NCI-H1694 treated with DMSO at 0.1 percent for 48 hours (cell line): Measurements from ENCODE around the gene NOTCH1.

Experiments
- DNase-seq: peaks from one replicate; lab custom pipeline; 2025; lab: John Stamatoyannopoulos, UW

NOTCH1 gene

DNA sequence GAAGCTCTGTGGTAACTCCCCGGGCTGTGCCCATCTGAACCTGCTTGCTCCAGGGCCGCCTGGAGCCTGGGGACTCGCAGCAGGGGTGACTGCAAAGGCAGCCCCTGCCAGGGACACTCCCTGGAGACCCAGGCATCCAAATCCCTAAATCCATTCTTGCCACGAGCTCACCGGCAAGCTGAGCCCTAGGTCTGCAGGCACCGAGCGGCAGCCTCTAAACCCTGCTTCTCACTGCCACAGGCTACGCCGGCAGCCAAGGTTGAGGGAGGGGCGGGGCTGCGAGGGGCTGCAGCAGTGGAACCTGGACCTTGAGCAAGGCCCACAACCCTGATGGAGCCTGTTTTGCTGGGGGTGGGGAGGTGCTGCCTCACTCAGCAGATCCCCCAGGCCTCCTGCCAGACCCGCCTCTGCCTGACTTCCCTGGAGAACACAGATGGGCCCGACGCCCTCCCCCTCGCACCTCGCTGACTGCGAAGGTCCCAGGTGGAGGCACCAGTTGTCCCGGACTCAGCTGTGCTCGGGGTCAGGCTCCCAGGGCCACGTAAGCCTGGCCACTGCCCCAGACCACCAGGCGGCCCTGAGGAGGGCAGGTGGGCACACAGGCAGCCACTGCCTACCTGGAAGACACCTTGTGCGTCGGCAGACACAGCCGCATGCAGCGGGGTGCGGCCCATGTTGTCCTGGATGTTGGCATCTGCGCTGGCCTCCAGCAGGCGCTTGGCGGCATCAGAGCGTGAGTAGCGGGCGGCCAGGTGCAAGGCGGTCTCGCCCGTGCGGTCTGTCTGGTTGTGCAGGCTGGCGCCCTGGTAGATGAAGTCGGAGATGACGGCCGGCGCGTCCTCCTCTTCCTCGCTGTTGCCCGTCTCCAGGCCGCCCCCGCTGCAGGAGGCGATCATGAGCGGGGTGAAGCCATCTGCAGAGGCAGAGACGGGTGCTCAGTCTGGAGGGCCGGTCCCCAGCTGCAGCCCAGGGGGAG lies 45.6 kb downstream of the NOTCH1 start:
- DNase-seq, result peak; percentile 45

- no peak for DNase-seq
Observed at GRCh38 chr9:136499071-136499934, 46.5 kb downstream of the NOTCH1 start.

GRCh38 chr9:136497916-136498695 lies 47.7 kb downstream of the NOTCH1 start:
- DNase-seq, result no peak

DNA sequence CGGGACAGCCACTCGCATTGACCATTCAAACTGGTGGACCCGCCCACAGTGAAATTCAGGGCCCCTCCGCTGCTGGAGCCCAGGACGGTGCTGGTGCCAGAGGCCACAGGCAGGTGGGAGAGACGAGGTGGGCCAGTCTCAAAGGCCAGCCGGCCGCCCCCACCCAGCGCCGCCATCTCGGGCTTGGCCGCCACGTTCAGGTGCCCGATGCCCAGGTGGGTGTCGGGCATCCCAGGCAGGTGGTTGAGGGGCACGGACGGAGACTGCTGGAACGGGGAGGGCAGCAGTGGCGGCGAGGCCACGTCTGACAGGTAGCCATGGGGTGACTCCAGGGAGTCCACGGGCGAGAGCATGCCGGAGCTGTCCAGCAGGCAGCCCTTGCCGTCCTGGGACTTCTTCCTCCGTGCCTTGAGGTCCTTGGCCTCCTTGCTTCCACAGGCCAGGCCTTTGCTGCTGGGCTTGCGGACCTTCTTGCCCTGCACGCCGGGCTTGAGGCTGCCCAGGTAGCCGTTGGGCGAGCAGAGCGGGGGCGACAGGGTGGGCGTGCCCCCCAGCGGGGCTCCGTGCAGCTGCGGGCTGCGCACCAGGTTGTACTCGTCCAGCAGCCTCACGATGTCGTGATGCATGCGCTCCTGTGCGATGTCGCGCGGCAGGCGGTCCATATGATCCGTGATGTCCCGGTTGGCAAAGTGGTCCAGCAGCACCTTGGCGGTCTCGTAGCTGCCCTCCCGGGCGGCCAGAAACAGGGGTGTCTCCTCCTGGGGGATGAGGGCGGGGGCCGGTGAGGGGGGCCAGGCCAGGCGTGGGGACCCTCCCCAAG lies 48.8 kb downstream of the NOTCH1 start:
- DNase-seq, result no peak

DNA sequence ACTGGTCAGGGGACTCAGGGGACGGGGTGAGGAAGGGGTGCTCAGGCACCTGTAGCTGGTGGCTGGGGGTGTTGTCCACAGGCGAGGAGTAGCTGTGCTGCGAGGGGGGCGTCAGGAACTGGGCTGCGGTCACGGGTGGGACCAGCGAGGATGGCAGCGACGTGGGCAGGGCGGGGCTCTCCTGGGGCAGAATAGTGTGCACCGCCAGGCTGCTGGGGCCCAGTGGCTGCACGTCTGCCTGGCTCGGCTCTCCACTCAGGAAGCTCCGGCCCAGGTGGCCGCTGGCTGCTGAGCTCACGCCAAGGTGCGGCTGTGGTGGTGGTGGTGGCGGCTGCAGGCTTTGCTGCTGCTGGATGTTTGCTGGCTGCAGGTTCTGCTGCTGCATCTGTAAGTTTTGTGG lies 49.7 kb downstream of the NOTCH1 start:
- no peak for DNase-seq

DNA sequence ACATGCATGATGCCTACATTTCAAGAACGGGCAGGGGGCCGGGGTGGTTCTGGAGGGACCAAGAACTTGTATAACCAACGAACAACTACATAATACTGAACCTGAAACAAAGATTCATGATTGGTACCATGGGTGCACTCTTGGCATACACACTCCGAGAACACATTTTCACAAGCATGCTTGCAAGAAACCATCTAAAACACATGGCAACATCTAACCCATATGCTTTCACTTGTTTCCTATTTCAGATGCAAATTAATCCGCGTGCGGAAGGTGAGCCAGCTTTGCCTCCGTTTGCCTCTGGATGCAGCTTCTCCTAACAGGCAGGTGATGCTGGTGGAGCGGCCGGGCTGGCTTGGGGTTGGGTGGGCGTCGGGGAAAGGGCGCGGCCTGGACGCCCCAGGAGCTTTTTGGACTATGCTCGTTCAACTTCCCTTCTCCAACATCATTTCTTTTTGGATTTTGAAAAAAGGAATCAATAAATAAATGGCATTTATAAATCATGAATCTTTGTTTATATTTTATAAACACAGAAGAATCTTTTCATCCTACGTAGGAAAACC lies 50.5 kb downstream of the NOTCH1 start:
- DNase-seq, result no peak

DNA sequence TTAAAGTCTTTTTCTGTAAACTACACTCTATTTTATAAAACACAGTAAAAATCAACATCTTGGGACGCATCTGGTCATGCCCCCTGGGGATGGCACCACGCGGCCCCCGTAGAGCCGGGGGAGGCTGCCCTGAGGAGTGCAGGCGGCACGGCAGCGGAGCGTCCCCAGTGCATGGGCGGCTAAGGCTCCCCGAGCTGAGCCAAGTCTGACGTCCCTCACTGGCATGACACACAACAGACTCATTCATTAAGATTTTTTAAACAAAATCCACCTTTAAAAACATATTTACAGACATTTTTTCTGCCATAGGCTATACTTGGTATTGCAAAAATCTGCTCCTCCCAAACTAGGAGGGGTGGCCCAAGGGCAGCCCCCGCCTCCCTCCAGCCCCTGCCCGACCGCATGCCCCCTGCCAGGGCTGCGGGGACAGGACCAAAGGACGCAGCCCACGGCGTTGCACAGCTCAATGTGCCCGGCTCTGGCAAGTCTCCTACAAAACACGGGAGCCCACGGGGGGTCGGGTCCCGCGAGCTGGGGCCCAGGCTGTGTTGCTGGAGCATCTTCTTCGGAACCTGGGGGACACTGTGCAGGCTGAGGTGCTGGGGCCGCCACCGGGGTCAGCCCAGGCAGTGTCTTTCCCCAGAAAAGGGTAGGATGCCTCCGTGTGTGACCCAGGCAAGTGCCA lies 51.2 kb downstream of the NOTCH1 start:
- DNase-seq, result no peak

DNA sequence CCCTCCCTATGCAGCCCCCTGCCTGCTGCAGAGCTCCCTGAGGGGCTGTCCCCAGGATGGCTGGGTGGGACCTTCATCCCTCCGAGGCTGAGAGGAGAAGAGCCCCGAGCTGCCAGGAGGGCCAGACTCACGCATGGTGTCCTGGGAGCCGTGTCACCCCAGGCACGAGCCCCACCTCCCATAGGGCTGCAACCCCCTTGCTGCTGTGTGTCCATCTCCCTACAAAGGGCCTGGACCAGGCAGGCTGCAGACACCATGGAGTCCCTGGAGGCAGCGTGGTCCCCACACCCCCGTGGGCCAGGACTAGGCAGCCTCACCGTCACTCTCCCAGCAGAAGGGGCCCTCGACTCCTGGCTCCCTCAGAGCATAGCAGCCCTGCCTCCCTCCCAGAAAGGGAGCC lies 51.8 kb downstream of the NOTCH1 start:
- DNase-seq, result no peak

GRCh38 chr9:136493567-136493971 lies 52.3 kb downstream of the NOTCH1 start:
- DNase-seq, result no peak

DNA sequence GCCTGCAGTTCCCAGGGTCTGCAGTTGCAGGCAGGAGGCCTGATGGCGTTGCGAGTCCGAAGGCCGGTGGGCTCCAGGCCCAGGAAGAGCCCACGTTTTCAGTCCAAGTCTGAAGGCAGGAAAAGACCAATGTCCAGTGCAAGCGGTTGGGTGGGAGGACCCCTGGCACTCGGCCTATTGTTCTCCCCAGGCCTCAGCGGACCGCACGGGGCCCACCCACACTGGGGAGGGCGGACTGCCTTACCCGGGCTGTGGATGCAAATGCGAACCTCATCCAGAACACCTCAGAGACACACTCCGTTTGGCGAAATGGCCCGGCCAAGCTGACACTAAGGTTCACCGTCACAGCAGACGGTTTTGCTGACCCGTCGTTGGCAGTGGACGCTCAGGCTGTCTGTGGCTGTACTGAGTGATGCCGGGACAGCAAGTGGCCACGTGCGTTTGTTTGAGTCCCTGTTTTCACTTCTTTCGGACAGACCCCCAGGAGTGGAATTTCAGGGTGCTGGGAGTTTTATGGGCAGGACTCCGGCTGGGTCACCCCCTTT lies 52.8 kb downstream of the NOTCH1 start:
- DNase-seq, result no peak

- no peak for DNase-seq
Observed at GRCh38 chr9:136489731-136490130, 56.1 kb downstream of the NOTCH1 start.

DNA sequence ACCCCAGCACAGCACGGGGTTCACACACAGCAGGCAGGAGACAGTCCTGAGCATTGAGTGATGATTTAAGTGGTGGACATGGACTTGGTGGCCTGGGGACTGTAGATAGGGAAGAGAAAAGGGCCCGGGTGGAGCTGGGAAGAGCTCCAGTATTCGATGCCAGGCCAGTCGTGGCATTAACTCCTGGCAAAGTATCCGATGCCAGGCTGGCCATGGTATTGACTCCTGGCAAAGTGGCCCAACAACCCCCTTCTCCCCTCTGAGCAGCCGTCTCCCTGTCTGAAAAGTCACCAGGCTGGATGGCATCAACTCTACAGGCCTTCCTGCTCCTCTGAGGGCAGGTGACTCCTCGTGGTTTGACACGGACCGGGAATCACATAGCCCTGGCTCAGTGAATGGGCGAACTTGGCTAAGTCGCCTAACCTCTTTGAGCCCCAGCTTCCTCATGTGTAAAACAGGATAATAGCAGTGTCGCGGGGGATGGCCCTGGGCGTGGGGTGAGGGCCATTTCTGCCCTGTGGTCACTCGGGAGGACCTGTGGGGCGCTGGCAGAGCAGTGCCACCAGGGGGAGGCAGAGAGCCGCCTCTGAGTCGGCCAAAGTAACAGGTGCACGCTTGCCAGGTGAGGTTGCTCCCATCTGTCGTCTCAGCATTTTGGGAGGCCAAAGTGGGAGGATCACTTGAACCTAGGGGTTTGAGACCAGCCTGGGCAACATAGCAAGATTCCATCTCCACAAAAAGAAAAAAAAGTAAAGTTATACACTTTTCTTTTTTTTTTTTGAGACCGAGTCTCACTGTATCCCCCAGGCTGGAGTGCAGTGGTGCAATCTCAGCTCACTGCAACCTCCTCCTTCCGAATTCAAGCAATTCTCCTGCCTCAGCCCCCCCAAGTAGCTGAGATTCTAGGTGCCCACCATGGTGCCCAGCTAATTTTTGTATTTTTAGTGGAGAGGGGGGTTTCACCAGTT lies 57.3 kb downstream of the NOTCH1 start:
- no peak for DNase-seq

GRCh38 chr9:136487672-136488071 lies 58.2 kb downstream of the NOTCH1 start:
- no peak for DNase-seq

- no peak for DNase-seq
Observed at GRCh38 chr9:136486823-136487620, 58.8 kb downstream of the NOTCH1 start.

- no peak for DNase-seq
Observed at GRCh38 chr9:136486131-136486530, 59.7 kb downstream of the NOTCH1 start.

- DNase-seq, result peak; percentile 49
Observed at GRCh38 chr9:136485049-136486045, 60.5 kb downstream of the NOTCH1 start.
